Fibroblast of the aortic adventitia (primary cell): ENCODE data around the gene PDF. TPM values are rescaled to one million over a fixed set of nuclear protein-coding genes. Genes with fewer than 3 reads are reported as not detected.
"Not testable (repeated sequence)": the region's sequence is repeated elsewhere in the genome, so short reads cannot be mapped to it uniquely, and the experiment has no call there.

Experiments
- DNase-seq: peaks from one replicate; pipeline ENCODE4 v3.0.0-alpha.2; 2010; ENCODE audit warnings: low read depth
- H3K4me3 ChIP-seq: 2 replicates; pipeline ENCODE4 v1.5.1; 2011; ENCODE audit warnings: low read depth, mild to moderate bottlenecking, control low read depth, low read length, moderate library complexity
- total RNA-seq: library from RNA; depleted of rRNA; stranded (reverse); fragments of >200 nt; gene quantifications from 2 replicates; pipeline ENCODE4 v1.2.3, GENCODE V29; 2012; ENCODE audit warnings: low replicate concordance
- TF ChIP-seq, protein P1 (sequence below): IDR thresholded peaks from 2 replicates; pipeline ENCODE4 v1.5.1; 2011; ENCODE audit warnings: mild to moderate bottlenecking, low read length, control low read depth, inconsistent platforms; ENCODE audit not compliant: insufficient read depth

The PDF gene
- total RNA-seq, 1 donor: 16.9 TPM

- TF ChIP-seq, protein P1, sequence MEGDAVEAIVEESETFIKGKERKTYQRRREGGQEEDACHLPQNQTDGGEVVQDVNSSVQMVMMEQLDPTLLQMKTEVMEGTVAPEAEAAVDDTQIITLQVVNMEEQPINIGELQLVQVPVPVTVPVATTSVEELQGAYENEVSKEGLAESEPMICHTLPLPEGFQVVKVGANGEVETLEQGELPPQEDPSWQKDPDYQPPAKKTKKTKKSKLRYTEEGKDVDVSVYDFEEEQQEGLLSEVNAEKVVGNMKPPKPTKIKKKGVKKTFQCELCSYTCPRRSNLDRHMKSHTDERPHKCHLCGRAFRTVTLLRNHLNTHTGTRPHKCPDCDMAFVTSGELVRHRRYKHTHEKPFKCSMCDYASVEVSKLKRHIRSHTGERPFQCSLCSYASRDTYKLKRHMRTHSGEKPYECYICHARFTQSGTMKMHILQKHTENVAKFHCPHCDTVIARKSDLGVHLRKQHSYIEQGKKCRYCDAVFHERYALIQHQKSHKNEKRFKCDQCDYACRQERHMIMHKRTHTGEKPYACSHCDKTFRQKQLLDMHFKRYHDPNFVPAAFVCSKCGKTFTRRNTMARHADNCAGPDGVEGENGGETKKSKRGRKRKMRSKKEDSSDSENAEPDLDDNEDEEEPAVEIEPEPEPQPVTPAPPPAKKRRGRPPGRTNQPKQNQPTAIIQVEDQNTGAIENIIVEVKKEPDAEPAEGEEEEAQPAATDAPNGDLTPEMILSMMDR: no peak
- H3K4me3 ChIP-seq: no peak overlapping the region
- DNase-seq: no peak
Observed at GRCh38 chr16:69368866-69369265, 38.5 kb upstream of the PDF start.

- H3K4me3 ChIP-seq: no peak overlapping the region
- TF ChIP-seq, protein P1: no peak
- DNase-seq: no peak
Observed at GRCh38 chr16:69367980-69368379, 37.6 kb upstream of the PDF start.

- no peak overlapping the region for H3K4me3 ChIP-seq
- TF ChIP-seq, protein P1: no peak
- DNase-seq: no peak
Observed at GRCh38 chr16:69366431-69366830, 36.0 kb upstream of the PDF start.

GRCh38 chr16:69365901-69366300 is 35.5 kb upstream of the PDF start:
- H3K4me3 ChIP-seq: no peak overlapping the region
- DNase-seq: no peak
- TF ChIP-seq, protein P1: no peak

DNA sequence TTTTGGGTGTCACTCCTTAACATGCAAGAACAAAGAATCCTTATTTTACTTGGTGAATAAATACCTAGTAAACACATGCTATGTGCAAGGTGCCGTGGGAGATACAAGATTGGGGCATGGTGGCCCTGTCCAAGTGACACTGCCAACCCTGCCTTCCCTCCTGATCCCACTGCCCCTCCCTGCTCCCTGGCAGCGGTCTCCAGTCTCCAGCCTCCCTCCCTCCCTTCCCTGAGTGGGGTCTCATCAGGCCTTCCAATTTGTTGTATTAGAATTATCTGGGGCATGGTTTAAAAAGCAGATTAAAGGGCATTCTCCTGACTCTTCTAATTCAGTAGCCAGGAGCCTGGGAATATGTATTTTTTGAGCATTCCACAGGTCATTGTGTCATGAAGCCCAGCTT is 33.7 kb upstream of the PDF start:
- H3K4me3 ChIP-seq: no peak overlapping the region
- TF ChIP-seq, protein P1: no peak
- DNase-seq: no peak

DNA sequence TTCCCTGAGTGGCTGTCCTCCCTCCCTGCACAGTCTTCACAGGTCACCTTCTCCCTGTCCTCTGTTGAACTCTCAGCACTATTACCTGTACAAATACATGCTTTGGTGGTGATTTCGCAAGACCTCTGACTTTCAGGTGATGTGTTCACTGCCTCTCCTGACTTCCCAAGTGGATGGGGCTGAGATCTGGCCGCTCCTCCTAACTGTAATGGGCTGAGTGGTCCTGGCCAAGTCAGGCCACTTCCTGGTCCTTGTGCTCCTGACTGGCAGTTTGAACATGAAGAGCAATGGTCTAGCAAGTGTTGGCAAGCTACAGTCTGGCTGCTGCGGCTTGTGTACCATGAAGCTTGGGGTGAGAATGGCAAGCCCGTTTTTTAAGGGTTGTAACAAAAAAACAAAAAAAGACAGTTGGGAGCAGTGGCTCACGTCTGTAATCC is 32.9 kb upstream of the PDF start:
- no peak overlapping the region for H3K4me3 ChIP-seq
- TF ChIP-seq, protein P1: no peak
- DNase-seq: no peak

DNA sequence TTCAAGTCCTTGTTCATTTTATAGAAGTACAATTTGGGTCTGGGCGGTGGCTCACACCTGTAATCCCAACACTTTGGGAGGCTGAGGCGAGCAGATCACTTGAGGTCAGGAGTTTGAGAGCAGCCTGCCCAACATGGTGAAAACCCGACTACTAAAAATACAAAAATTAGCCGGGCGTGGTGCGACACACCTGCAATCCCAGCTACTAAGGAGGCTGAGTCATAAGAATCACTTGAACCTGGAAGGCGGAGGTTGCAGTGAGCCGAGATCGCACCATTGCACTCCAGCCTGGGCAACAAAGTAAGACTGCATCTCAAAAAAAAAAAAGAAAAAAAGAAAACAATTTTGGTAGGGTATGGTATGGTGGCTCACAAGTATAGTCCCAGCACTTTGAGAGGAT is 29.7 kb upstream of the PDF start:
- not testable (repeated sequence) for H3K4me3 ChIP-seq, DNase-seq
